Right hindlimb (tissue), 1 donor: ENCODE results near the gene SDHB.

Source experiments
- DNase-seq: peaks from one replicate; pipeline ENCODE4 v3.0.0-alpha.2; 2018

The SDHB gene

DNA sequence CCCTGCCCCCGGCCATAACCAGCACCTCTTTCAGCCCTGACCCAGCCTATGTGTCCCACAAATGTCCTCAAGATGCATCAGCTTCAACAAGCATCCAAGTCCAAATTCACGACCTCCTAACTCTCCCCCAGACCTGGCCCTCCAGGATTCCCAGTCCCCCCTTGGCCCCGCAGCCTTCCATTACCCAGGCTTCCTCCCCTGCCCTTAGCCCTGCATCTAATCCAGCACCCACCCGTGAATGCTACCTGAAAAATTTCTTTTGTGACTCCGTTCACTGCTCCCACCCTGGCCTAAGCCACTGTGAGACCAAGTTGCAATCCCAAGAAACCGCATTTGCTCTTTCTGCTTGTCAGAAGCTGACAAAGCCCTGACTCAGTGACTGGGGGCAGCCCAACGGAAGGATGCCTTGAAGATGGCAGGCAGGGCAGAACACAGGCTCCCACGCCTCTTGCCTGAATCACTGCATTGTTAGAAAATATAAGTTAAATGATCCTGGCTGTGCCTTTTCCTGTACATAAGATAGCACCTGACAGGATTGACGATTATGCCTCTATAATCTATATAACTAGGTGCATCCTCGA is 72.5 kb downstream of the SDHB start:
- DNase-seq = no peak

DNA sequence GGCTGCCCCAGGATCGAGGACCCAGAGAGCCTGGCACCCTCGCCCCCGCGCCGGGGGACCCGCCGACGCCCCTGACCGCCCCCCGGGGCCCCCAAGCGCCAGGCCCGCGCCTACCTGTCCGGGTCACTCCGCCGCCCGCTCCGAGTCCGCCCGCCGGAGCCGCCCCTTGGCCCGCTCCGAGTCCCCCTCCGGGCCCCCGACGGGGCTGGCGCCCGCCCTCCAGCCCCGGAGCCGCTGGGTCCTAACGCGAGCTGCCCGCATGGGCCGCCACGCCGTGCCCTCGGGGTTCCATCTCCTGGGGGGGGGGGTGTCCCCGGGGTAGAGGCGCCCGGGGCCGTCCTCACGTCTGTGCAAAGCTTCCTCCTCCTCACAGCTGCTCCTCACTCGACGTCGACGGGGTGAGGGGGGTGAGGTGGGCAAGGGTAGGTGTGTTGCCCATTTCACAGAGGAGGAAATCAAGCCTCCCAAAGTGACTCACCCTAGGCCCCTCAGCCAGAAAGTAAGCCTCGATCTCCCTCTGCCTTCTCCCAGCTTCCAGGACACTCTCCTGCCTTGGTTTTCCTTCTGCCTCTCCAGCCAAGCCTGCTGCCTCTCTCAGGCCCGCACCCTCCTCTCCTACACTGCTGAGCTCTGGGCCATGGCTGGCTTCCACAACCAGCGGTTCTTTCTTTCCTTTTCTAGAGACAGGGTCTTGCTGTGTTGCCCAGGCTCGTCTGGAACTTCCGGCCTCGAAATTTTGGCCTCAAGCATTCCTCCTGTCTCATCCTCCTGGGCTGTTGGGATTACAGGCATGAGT is 73.2 kb downstream of the SDHB start, which contains the start of gene MFAP2:
Gene MFAP2 (minus strand): TSS at position 148 of the 796 bp plus-strand sequence. CDS start 2,347 bp downstream, outside the sequence.
- peak; percentile 78 for DNase-seq

DNA sequence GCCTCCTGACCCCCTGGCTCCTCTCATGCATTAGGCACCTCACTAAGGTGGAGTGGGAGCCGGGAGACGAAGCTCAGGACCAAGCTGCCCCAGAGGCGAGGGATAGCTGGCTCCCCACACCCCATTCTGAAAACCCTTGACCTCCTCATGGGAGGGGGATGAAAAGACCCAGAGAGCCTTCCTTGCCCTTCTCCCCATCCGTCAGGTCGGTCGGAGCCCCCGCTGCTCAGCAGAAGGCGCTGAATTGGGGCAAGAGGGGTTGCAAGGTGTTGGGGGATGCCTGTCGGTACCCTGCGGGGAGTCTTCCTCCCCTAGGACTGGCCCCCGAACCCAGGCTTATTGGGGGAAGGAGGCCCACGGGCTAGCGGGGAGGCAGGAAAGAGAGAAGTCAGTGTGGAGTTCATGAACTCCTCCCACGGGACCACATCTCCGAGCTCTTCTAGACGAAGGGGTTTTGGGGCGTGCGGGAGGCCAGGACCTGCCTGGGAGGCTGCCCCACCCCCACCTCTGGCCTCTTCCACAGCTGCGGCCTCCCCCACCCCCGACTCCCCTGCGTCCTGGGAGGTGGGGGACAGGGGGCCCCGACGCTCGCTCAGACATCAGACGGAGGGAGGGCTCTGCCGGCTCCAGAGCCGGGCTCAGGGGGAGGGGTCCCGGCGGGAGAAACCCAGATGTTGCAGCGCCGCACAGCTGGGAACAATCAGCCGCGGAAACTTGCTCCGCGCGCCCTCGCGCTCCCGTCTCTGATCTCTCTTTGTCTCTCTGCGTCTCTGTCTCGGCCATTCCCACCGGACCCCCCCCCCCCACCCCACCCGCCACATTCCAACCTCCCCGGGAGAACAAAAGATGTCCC is 74.1 kb downstream of the SDHB start:
- DNase-seq = peak; percentile 64

DNA sequence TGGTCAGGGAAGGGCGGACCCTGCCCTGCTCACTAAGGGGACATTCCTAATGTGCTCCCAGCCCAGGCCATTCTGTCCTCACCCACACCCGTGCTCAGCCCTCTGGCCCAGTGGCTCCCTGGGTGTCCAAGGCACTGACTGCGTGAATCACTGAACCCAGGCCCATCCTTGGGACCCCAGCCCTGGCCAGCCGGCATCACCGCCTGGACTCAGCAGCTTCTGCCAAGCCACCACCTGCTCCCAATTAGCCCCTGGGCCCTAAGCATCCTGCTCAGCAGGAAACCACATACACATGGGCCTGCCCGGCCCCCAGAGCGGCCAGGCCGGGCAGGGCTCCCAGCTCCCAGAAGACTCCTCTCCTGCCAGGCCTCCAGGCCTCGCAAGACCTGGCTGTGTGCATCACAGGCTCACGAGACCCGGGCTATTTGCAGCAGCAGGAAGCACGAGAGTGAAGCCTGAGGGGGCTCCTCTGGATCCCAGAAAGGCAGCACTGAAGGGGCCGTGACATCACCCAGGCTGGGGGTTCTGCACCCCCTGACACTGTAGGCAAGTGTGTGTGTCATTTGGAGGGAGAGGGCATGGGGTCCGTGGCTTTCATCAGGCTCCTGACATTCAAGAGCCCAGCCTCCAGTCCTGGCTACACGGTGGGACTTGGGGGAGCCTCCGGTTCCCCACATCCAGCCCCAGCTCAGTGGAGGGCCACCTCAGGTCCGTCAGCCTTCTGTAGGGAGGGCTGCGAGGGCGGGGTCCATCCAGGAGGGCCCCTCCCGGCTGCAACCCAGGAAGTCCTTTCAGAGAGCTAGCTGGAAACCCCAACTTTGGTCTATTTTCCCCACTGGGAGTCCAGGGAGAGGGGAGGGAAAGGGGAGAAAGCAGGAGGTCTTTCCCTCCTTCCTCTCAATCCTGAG is 75.0 kb downstream of the SDHB start:
- peak; percentile 71 for DNase-seq

DNA sequence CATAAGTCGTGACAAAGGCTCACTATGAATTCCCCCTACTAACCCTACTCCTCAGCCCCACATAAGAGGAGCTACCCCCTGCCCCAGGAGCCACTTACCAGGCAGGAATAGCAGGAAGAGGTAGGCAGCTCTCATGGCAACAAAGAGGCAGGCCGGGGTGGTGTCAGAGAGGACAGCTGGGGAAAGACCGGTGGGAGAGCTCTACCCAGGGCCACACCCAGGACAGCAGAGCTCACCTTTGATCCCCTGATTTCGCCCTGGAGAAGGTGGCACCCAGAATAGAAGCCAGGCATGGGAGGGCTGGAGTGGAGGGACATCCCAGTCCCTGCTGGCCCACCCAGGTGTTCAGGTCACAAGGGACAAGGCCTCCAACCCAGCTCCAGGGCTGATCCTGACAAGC is 75.7 kb downstream of the SDHB start:
- no peak for DNase-seq

DNA sequence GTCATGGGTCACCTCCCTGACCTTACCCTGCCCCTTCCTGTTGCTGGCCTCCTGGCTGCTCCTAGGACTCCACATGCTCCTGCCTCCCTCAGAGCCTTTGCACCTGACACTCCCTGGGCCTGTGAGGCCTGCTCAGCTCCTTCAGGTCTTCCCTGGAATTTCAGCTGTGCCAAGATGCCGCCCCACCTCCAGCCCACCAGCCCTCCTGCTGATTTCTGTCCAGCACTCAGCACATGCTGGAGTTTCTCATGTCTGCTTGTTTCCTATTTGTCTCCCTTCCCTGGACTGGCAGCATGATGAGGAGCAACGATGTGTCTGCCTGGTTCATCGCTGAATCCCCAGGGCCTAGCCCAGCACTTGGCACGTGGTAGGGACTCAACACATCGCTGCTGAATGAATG is 76.5 kb downstream of the SDHB start:
- no peak for DNase-seq

DNA sequence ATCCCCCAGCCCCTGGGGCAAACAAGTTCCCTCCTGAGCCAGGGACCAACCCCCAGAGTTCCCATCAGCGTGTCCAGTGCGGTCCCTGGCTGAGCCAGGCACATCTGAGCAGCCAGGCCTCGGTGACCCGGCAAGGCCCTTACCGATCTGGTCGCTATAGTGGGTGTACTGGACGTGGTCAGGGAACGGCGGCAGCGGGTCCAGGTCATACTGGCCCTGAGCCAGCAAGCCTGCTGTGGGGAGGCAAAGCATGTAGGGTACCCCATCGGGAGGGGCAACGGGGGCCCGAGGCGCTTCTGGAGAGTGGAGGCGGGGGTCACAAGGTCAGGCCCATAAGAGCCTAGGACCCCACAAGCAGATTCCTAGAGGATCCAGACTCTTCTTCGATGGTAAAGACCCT is 76.9 kb downstream of the SDHB start:
- no peak for DNase-seq

DNA sequence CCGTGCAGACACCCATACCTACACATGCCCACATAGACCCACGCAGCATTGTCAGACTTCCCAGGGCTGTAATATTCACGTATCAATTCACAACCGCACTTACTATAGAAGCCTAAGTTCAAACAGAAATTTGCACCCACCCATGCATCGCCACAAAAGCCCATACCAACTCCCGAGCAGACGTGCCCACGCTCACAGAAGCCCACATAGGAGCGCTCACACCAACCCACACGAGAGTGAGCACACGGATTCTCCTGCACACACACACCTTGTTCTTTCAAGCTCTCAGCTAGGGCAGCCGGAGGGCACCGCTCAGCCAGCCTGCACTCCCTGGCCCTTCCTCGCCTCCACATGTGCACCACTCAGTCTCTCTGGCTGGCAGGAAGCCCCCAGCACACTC is 78.0 kb downstream of the SDHB start:
- DNase-seq = no peak

DNA sequence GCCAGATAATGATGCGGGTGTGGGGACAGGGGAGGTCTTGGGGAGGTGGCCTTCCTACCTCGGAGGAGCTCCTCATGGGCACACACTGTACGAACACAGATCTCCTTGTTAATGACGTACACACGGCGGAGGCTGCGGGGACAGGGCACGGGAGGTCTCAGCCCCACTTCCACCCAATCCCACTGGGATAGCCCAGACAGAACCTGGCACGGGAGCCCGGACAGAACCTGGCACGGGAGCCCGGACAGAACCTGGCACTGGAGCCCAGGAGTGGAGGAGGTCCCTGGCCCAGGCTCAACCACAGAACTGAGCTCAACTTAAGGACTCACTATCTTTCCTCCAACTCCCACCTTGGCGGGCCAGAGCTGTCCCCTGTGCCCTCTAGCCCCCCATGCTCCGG is 78.6 kb downstream of the SDHB start:
- no peak for DNase-seq

DNA sequence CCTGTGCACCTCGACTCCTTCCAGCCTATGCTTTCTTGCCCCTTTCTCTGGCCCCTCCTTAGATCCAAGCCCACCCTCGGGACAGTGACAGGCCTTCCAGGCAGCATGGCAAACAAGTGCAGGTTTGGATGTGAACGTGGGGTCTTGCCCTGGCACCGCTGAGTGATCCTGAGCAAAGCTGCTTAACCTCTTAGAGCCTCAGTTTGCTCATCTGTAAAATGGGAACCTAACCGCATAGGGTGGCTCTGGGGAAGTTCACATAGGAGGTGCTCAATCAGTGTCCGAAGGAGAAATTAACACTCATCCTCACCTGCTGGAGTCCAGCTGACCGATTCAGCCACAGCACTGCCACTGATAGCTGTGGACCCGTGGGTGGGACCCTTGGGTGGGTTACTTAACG is 80.6 kb downstream of the SDHB start:
- DNase-seq = no peak

DNA sequence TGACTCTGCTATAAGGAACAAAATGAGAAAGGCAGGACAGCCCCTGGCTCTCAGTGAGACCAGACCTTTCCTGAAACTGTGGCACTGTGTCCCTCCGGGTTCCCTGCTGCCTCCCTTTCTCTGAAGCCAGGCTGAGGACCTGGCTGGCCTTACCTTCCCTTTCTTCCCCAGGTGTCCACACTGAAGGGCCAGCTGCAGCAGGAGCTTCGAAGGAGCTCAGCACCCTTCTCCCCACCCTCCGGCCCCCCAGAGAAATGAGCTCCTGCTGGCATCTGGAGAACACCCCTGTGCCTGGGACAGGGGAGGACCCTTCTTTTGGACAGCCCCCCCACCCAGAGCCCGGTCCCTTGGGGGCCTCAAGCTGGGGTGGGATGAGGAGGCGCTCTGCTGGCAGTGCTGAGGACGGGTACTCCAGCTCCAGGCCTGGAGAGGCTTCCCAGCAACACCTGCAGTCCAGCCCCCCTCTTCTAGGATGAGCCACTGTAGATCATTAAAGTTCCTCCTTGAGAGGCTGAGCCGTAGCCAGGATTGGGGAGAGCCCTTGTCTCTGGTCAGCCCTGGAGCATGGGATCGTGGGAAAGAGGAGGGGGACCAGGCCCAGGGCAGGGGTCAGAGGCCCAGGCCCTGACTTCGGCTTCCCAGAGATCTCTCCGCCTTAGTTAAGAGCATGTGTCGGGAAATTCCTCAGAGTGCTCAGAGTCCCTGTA is 81.5 kb downstream of the SDHB start:
- DNase-seq = no peak

DNA sequence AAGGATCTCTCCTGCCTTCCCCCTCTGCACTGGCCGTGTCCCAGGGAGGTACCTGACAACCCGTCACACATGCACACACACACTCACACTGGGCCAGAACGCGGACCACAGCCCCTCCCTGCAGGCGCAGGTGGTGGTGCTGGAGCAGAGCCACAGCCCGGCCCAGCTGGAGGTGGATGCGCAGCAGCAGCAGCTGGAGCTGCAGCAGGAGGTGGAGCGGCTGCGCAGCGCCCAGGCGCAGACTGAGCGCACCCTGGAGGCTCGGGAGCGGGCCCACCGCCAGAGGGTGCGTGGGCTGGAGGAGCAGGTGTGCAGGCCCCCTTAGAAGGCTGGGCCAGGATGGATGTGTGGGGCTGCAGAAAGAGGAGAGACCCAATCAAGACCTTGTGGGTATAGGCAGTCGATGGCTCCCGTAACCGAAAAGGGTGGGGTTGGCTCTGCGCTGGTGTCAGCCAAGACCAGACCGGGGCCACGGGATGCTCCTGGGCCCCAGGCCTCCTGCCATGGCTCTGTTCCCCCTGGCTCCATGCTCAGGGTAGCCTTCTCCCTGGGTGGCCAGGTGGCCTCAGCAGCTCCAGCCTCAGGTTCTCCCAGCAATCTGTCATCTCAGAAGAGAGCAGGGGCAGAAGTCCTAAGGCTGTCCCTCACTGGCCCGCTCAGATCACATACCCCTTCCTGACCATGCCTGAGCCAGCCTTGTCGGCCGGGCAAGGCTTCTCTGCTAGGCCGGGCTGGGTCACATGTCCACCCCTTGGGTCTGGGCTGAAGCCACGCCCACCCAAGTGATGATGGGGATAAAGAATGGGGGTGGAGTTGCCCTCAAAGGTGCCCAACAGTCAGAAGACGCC is 82.3 kb downstream of the SDHB start:
- DNase-seq = peak; percentile 70

DNA sequence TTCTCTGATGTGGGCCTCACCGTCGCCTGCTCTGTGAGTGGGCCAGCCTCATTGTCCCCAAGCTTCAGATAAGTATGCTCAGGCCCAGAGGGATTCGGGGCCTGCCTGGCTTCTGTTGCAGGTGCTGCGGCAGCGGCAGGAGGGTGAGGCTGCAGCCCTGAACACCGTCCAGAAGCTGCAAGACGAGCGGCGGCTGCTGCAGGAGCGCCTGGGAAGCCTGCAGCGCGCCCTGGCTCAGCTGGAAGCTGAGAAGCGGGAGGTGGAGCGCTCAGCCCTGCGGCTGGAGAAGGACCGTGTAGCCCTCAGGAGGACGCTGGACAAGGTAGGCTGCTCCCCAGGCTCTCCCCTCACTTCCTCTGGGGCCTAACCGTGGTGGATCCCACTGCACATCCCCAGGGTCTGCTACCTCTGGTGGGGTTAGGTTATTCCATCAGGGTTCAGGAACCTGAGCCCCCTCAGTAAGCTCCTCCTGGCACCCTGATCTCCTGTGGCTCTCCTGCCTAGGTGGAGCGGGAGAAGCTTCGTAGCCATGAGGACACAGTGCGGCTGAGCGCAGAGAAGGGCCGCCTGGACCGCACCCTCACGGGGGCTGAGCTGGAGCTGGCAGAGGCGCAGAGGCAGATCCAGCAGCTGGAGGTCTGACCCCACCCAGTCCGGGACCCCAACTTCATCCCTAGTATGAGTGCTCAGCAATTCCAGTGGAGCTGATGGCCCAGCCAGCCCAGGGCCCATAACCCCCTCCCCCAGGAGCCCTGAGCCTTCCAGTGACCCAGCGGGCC is 83.5 kb downstream of the SDHB start:
- DNase-seq = no peak

DNA sequence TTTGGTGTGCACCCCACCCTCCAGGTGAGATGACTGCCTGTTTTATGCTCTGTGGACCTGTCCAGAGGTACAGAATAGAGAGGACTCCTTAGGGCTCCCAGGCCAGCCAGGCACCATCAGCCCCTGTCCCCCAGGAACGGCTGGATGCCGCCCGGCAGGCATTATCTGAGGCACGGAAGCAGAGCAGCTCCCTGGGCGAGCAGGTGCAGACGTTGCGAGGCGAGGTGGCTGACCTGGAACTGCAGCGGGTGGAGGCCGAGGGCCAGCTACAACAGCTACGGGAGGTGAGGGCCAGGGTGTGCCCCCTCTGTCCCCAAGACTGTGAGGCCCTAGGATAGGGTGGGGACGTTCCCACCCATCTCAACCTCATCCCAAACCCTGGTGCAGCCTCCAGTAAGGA is 84.2 kb downstream of the SDHB start:
- DNase-seq = no peak

DNA sequence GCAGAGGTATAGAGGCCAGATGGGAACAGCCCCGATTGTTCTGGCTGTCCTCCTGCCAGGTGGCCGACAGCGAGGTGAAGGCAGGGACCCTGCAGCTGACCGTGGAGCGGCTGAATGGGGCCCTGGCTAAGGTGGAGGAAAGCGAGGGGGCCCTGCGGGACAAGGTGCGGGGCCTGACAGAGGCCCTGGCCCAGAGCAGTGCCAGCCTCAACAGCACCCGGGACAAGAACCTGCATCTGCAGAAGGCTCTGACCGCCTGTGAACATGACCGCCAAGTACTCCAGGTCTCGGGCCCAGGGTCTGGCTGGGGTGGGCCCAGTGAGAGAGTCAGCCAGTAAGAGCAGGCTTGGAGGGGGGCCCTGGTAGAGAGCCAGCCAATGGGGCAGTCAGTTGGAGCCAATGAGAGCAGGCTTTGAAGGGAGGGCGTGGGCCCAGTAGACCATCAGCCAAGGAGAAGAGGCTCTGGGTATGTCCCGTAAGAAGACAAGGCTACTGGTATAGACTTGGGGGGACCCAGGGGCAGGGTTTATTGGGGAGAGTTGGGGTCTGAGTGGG is 84.7 kb downstream of the SDHB start:
- DNase-seq = peak; percentile 71
